Loucy (cell line): ENCODE data around the gene DPT.

ENCODE experiments used
- CTCF ChIP-seq: fragments of 200-600 bp; sonication (generic); conservative IDR thresholded peaks from 2 replicates; pipeline ENCODE4 v1.5.1; 2014; ENCODE audit warnings: mild to moderate bottlenecking, antibody characterized with exemption, low read length
- EZH2phosphoT487 ChIP-seq: fragments of 200-600 bp; IDR thresholded peaks from 2 replicates; pipeline ENCODE4 v1.6.1; 2018; ENCODE audit warnings: antibody characterized with exemption, mild to moderate bottlenecking, moderate library complexity, borderline replicate concordance

GRCh38 chr1:168676861-168677260 is 52.1 kb downstream of the DPT start:
- no peak for TF ChIP-seq EZH2phosphoT487
- no peak for TF ChIP-seq CTCF
